HUDEP-2 (cell line): Measurements from ENCODE around the gene NCR1.
"Not testable (repeated sequence)": the region's sequence is repeated elsewhere in the genome, so short reads cannot be mapped to it uniquely, and the experiment has no call there.

Experiments
- DNase-seq, 76 experiments: peaks; one replicate each; lab custom pipeline; 2025; ENCODE audit not compliant: unreplicated experiment in 76 of 76; lab: John Stamatoyannopoulos, UW

NCR1 gene

GRCh38 chr19:54905803-54906511 is at the start of gene NCR1:
TSS of gene NCR1 (plus strand) at chr19:54906148. CDS start at chr19:54906188, 40 bp downstream.
- no peak for DNase-seq

- DNase-seq = not testable (repeated sequence)
Measured at GRCh38 chr19:54858476-54858875, 47.5 kb upstream of the NCR1 start.

DNA sequence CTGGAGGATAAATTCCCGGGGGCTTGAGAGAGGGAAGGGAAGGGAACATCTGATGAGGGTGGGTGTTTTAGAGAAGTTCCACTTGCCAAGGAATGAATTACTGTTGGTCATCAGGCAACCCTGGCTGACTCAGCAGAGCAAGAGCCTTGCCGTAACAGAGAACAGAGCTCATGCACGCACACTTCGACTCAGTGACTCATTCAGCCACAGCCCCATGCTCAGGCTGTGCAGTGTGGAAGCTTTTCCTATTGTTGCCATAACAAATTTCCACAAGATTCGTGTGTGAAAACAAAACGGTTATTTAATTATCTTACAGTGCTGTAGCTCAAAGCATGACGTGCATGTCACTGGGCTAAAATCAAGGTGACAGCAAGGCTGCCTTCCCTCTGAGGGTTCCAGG is 46.5 kb upstream of the NCR1 start:
- DNase-seq = not testable (repeated sequence)

- DNase-seq = not testable (repeated sequence)
Measured at GRCh38 chr19:54863459-54863858, 42.5 kb upstream of the NCR1 start.

DNA sequence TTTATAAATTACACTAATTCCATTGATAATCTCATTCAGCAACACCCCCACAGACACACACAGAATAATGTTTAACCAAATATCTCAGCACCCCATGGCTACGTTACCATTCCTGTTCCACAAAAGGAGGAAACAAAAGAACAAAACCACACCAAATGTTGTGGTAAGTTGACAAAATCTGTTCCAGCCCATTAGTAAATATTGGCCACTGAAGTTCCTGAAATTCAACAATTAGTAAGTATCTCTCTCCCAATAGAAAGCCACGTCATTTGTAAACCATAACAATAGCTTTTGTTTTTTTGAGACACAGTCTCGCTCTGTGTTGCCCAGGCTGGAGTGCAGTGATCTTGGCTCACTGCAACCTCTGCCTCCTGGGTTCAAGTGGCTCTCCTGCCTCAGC is 34.3 kb upstream of the NCR1 start:
- DNase-seq = no peak

- no peak for DNase-seq
Measured at GRCh38 chr19:54873990-54874389, 32.0 kb upstream of the NCR1 start, which contains the start of gene FCAR. TSS of gene FCAR (plus strand) at chr19:54874235. CDS start at chr19:54874290, 55 bp downstream.

DNA sequence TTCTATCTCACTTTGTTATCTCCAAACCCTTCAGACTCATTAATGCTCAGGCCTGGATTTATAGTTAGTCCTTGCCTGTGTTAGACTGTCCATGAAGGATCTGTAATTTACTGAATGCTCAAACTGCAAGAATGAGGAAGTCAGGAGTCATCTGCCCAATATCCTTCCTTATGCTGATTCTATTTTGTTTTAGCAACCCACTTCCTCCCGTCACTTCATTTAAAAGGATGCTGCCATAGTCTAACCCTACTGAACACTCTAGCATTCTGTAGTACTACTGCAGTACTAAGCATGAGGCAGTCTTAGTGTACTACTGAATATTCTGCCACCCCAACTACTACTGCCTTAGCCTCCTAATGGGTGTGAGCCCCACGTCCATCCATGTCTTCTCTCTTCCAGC is 30.4 kb upstream of the NCR1 start:
- no peak for DNase-seq

DNA sequence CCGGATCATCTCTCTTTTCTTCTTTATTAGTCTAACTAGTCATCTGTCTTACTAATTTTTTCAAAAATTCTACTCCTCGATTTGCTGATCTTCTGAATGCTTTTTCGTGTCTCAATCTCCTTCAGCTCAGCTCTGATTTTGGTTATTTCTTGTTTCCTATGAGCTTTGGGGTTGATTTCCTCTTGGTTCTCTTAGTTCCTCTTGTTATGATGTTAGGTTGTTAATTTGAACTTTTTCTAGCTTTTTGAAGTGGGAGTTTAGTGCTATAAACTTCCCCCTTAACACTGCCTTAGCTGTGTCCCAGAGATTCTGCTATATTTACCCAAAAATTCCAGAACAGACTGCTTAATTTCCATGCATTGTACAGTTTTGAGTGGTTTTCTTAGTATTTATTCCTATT is 28.5 kb upstream of the NCR1 start:
- no peak for DNase-seq

DNA sequence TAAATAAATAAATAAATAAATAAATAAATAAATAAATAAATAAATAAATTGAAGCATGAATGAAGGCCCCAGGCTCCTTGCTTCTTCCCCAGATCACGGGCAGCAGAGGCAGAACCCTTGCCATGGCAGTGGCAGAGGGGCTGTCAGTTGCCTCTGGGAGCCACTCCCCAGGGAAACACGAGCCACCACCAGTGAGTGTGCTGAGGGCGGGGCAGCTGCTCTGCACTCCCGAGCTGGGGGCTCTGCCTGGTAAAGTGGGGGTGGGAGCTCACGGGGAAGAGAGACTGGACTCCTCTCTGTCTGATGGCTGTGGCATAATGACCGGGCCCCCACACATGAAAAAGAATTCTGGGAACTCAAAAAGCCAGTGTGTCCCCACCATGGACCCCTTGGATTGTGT is 24.1 kb upstream of the NCR1 start:
- no peak for DNase-seq

DNA sequence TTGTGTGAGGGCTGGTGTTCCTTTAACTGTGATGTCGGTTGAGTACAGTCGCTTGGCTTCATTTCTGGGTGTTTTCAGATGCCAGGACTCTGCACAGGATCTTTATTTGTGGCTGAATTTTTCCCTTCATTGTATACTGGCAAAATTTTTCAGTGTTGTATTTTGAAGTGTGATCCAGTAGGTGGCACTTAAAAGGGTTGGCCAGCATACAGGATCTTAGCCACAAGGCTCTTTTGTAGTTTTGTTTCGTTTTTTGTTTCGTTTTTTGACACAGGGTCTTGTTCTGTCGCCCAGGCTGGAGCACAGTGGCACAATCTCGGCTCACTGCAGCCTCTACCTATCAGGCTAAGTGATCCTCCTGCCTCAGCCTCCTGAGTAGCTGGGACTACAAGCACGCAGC is 23.2 kb upstream of the NCR1 start:
- no peak for DNase-seq

- DNase-seq = no peak
Measured at GRCh38 chr19:54883228-54883627, 22.7 kb upstream of the NCR1 start.

- no peak for DNase-seq
Measured at GRCh38 chr19:54888239-54888638, 17.7 kb upstream of the NCR1 start.

DNA sequence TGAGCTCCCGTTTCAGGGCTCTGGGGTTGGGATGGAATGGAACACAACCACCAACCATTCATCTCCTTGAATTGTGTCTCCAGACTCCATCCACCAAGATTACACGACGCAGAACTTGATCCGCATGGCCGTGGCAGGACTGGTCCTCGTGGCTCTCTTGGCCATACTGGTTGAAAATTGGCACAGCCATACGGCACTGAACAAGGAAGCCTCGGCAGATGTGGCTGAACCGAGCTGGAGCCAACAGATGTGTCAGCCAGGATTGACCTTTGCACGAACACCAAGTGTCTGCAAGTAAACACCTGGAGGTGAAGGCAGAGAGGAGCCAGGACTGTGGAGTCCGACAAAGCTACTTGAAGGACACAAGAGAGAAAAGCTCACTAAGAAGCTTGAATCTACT is 16.4 kb upstream of the NCR1 start:
- no peak for DNase-seq

DNA sequence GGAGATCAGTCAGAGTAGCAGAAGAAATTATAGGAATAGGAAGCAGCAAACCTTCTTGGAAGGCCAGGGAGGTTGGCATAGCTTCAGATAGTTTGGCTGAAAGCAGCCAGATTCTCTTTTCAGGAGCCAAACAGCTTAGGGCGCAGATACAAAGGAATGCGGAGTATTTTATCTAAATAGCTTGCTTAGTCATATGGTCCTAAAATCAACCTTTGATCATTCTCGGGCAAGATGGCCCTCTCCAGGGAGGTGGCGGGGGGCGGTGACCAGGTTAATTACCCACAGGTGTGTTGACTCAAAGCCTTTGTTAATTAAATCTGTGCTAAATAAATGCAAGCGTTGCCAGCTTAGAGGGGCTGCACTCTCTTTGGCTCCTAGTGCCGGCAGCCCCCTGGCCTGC is 12.5 kb upstream of the NCR1 start:
- no peak for DNase-seq

- not testable (repeated sequence) for DNase-seq
Measured at GRCh38 chr19:54894106-54894505, 11.8 kb upstream of the NCR1 start.

DNA sequence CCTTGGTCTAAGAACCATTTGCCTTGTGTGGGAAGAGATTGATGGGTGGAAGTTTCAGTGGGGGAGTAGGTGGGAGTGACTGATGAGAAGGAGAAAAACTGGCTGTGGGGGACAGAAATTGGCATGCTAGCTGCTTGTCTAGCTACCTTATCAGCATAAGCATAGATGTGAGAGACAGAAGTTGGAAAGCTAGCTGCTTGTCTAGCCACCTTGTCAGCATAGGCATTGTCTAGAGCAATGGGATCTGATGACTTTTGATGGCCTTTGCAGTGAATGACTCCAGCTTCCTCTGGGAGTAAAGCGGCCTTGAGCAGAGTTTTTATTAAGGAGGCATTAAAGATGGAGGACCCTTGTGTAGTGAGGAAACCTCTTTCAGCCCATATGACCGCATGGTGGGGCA is 9.9 kb upstream of the NCR1 start:
- no peak for DNase-seq

GRCh38 chr19:54898685-54899084 is 7.3 kb upstream of the NCR1 start:
- DNase-seq = not testable (repeated sequence)

DNA sequence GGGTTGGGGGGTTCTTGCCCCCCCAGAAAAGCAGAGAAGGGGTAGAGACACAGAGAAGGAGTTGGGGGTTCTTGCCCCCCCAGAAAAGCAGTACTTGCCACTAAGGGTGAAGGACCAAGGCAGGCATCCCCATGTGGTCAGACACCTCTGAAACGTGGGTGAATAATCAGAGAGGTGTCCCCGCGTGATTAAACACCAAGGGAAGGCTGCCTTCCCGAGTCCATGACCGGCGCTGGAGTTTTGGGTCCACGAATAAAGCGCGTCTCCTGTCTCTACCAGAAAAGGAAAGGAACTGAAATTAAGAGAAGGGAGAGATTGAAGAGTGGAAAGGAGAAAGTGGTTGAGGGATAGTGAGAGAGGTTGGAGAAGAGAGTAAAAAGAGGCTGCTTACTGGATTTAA is 6.3 kb upstream of the NCR1 start:
- DNase-seq = not testable (repeated sequence)

GRCh38 chr19:54901153-54901552 is 4.8 kb upstream of the NCR1 start:
- DNase-seq = not testable (repeated sequence)

- no peak for DNase-seq
Measured at GRCh38 chr19:54902061-54902460, 3.9 kb upstream of the NCR1 start.

- DNase-seq = no peak
Measured at GRCh38 chr19:54903303-54903702, 2.6 kb upstream of the NCR1 start.

DNA sequence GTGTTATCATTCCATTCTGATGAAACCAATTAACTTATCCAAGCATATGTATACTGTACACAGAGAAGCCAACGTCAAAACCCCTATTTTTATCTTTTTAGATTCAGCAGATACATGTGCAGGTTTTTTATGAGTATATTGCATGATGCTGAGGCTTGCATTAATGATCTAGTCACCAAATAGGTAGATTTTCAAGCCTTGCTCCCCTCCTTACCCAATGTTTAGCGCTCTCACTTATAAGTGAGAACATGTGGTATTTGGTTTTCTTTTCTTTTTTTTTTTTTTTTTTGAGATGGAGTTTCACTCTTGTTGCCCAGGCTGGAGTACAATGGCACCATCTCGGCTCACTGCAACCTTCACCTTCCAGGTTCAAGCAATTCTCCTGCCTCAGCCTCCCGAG is 1.7 kb upstream of the NCR1 start:
- not testable (repeated sequence) for DNase-seq

DNA sequence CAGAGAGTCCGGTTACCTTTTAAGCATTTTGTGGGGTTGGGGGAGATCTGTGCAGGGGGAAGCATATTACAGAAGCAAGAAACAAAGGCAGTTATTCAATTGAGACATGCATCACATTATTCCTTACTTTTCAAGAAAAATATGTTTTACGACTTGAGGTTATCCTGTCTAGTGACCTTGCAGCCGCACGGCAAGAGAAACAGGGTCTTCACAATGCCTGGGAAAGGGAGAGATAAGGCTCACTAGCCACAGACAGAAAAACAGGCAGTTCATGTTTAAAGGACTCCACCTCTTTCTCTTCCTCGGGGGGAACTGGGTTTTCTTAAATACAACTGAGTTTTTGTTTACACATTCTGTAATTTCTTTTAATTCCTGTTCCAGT is 536 bp upstream of the NCR1 start:
- DNase-seq = no peak
